Keratinocyte (primary cell): ENCODE data around the gene AIG1.

Source experiments
- CTCF ChIP-seq, 3 experiments: IDR thresholded peaks in 1 of 3; conservative IDR thresholded peaks in 1 of 3; optimal IDR thresholded peaks in 1 of 3; 2 replicates in 2 of 3; 3 replicates in 1 of 3; pipeline versions ENCODE3 to v1.5.1; 2011; ENCODE audit warnings: low read length in 3 of 3, mild to moderate bottlenecking in 3 of 3, moderate library complexity in 2 of 3, control low read depth in 1 of 3, inconsistent platforms in 1 of 3; ENCODE audit not compliant: insufficient read depth in 2 of 3; ENCODE audit errors: extremely low read depth in 1 of 3
- EZH2 ChIP-seq: IDR thresholded peaks from one replicate; pipeline ENCODE4 v1.6.1; 2012; ENCODE audit warnings: inconsistent platforms, mild to moderate bottlenecking, low read length, moderate library complexity

GRCh38 chr6:143191361-143191760, 130.7 kb downstream of the AIG1 start:
- no peak for TF ChIP-seq CTCF (optimal IDR thresholded peaks at IDR 0.05 in 1 of 3, IDR thresholded peaks at IDR 0.05 in 1 of 3, conservative IDR thresholded peaks at IDR 0.05 in 1 of 3; ENCODE audit: extremely low read depth in 1 of 3, insufficient read depth in 2 of 3, low read length in 3 of 3)
- TF ChIP-seq EZH2: no peak
